Smooth muscle cell of the brain vasculature (primary cell): ENCODE results near the gene TSPAN9.

ENCODE experiments used
- DNase-seq: peaks from one replicate; pipeline ENCODE4 v3.0.0-alpha.2; 2012; ENCODE audit warnings: low read depth, low spot score

TSPAN9 gene

DNA sequence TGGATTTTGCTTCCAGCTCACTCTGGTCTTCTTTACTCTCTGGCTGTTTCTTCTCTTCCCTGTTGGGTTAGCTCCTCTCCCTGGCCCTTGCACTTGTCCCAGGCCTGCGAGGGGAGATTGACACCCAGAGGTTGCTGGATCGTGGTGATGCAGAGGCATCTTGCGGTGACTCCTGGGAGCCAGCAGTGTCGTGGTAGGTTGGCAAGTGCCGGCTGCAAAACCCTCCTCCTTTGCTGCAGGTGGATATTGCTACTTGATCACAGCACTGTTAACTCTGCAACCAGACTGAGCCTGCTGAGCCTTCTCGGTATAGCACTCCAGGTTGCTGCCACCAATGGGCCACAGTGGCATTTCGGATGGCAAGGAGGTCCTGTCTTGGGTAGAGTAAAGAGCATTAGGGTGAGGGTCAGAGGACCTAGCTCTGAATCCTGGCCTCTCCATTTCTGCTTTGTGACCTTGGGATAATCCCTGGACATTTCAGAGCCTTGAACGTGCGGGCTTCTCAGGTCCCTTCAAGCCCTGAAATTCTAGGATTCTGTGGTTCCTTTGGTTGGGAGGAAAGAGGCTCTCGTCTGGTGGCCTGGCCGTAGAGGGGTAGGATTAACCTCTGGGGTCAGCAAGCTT, 87.4 kb downstream of the TSPAN9 start:
- DNase-seq, result no peak

DNA sequence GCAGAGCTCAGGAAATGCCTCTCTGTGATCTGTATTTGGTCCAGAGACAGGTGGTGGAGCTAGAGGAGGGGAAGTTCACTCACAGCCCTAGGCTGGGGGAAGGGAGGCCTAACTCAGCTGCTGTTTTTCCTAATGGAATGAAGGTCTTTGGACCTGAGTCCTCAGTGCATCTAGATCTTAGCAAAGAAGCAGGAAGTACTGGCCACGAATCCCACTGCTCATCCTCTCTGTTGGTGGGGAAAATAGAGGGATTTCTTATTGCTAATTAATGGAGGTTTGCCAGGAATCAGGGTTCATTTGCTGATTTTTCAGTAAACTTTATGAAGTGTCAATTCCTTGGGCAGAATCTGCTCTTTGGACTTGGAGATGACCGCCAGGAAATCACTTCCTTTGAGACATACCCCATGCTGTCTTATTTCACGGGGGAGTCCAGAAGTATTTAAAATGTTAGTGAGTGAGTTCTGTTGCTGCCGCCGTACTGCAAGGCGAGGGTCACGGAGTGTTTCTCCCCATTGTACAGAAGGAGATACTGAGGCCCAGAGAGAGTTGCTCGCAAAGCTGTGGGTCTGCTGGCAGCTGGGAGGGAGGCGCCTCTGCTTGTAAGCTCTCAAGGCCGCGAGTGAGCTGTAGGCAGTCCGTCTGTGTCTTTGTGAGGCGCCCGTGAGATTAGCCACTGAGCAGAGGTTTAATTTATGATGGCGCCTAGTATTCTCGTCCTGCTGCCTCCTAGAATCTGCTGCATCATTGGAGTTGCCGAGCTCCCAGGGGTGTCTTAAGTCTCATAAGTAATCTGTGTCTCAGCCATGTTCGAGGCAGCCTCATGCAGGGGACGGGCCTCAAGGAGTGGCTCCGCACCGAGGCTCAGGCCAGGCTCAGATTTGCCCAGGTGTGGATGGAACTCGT, 88.2 kb downstream of the TSPAN9 start:
- DNase-seq, result no peak

DNA sequence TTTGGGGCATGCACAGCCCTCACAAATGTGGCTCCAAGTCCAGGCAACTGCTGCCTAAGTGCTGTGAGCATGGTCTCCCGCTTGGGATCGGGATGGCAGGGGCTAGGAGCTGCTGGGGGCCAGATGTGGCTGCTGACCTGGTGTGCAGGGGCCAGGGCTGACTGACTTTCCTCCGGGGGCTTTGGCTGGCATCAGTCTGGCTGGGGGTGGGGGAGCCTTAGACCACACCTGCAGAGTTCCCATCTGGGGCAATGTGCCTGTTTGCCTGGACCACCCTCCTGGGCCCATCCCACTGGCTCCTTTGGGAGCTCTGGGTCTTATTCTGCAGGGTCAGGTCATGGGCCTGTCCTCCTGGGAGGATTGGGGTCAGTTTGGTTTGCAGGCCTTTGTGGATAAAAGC, 90.5 kb downstream of the TSPAN9 start:
- no peak for DNase-seq

- DNase-seq, result peak; percentile 52
These were observed 91.3 kb downstream of the TSPAN9 start for GRCh38 chr12:3168223-3169221.

GRCh38 chr12:3170423-3171194, 93.4 kb downstream of the TSPAN9 start:
- DNase-seq, result peak; percentile 39

DNA sequence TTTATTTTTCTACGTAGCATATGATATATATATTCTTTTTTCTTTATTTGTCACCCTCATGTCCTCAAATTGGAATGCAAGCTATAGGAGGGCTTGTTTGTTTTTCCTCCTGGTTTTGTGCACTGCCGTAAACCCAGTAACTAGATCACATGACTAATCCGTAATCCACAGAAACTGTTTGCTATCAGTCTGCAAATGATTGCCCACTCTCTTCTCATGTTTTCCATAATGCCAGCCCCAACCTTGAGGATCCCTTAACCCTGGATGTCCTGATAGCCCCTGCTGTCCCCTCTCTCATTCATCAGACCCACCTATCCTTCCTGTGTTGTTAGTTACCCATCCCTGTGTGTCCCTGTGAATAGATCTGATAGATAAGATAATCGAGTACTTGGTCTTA, 94.0 kb downstream of the TSPAN9 start:
- no peak for DNase-seq

GRCh38 chr12:3172124-3173007, 95.2 kb downstream of the TSPAN9 start:
- no peak for DNase-seq

DNA sequence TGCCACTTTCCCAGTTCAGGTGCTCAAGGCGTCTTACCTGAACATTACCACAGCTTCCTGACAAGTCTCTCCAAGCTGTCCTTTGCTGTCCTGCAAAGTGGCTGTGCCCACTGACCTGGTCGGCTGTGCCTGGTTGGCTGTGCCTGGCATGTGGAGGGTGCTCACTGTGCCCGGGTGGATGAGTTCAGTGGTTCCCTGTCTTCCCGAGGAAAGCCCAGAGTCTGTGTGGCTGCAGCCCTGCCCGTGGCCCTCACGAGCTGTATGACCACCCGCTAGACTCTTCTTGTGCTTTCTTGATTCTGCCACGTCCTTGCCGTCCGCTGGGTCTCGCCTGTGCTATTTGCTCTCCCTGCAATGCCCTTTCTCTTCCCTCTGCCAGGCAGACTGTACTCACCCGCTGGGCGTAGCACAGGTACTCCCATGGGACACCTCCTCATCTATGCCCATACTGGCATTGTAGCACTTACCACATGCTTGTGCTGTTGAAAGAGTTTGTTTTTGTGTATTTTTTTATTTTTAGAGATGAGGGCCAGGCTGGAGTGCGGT, 95.9 kb downstream of the TSPAN9 start:
- DNase-seq, result no peak

GRCh38 chr12:3173912-3174311, 96.7 kb downstream of the TSPAN9 start:
- DNase-seq, result no peak

DNA sequence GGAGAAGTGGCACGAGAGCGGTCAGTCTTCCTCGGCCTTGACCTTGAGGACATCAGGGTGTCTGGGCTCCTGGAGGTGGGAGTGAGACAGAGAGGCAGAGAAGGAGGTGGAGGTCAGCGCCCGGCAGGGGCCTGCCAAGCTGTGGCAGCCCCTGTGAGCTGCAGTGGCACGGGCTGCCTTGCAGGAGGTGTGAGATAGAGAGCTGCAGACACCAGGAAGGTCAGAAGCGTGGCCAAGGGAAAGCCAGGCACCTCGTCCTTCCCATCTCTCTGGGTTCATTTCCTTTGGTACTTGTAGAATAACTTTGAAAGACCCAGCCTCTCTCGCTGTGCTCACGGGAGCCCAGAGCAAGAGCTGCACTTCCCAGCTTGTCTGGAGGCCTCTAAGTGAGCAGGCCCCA, 98.1 kb downstream of the TSPAN9 start:
- no peak for DNase-seq

DNA sequence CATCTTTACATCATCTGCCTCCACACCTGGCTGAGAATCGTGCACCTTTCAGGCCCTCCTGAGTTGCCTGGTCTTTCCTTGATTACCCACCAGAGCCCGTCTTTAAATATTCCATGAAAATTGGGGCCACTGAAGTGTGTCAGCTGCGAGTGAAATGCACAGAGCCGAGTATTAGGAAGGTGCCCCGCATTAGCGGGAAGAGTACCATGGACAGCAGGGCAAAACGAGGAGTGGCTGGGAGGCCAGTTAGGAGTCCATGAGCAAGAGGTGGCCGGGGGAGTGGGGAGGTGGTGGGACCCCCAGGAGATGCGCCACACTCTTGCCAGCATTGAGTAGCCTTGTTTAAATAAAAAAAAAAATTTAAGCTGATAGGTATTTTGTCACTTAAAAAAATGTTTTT, 99.6 kb downstream of the TSPAN9 start:
- DNase-seq, result no peak

GRCh38 chr12:3177778-3178425, 100.7 kb downstream of the TSPAN9 start:
- no peak for DNase-seq

- no peak for DNase-seq
These were observed 101.6 kb downstream of the TSPAN9 start for GRCh38 chr12:3178671-3179313.

GRCh38 chr12:3179731-3180130, 102.6 kb downstream of the TSPAN9 start:
- no peak for DNase-seq

- no peak for DNase-seq
These were observed 105.2 kb downstream of the TSPAN9 start for GRCh38 chr12:3182426-3182825.

GRCh38 chr12:3184485-3184884, 107.3 kb downstream of the TSPAN9 start:
- DNase-seq, result no peak

DNA sequence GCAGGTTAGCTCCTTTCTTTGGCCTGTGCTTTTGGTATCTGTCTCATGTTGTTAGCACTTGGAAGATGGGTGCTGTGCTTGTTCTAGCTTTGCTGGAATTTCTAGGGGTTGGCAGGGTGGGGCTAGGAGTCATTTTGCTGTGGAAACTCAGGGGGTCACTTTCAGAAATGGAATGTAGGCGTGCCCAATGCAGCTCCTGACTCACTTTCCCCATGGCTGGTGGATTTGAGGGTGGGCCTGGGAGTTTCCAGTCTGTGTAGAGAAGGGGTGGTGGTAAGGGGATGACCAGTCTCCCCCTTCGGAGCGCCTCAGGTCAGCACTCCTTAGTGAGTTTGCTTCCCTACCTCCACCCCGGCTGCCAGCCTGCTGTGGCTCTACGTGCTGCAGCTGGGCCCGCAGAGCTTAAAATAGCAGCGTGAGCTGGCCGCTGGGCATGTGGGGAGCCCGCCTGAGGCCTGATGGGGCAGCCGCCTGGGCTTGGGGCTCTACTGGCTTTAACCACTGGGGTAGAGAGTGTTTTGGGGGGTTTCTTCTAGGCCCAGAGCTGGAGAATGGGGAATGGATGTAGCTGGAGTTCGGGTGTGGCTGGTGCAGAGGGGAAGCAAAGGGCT, 108.2 kb downstream of the TSPAN9 start:
- DNase-seq, result no peak

GRCh38 chr12:3186546-3187215, 109.5 kb downstream of the TSPAN9 start:
- DNase-seq, result no peak
